Skeletal muscle satellite cell (primary cell): ENCODE measurements around the gene TENT5A.

ENCODE experiments used
- H3K27me3 ChIP-seq: 2 replicates; pipeline ENCODE4 v1.7.0; 2013; ENCODE audit warnings: low read length; ENCODE audit not compliant: control insufficient read depth, insufficient read depth
- H3K36me3 ChIP-seq: 2 replicates; pipeline ENCODE4 v1.7.0; 2013; ENCODE audit warnings: mild to moderate bottlenecking, control low read depth, low read length; ENCODE audit not compliant: insufficient read depth
- H3K4me1 ChIP-seq: 2 replicates; pipeline ENCODE4 v1.7.0; 2013; ENCODE audit warnings: low read length; ENCODE audit not compliant: control insufficient read depth, insufficient read depth
- H3K4me2 ChIP-seq: 2 replicates; pipeline ENCODE4 v1.7.0; 2013; ENCODE audit warnings: mild to moderate bottlenecking, low read length
- H3K4me3 ChIP-seq: 2 replicates; pipeline ENCODE4 v1.7.0; 2013; ENCODE audit warnings: low read length
- H3K9ac ChIP-seq: 2 replicates; pipeline ENCODE4 v1.7.0; 2013; ENCODE audit warnings: mild to moderate bottlenecking, low read depth, low read length, moderate library complexity
- H3K9me3 ChIP-seq: replicated peaks from 2 replicates; pipeline ENCODE4 v1.7.0; 2013; ENCODE audit warnings: mild to moderate bottlenecking, control low read depth, low read length

The TENT5A gene

GRCh38 chr6:81759782-81760181, 7.3 kb upstream of the TENT5A start:
- no peaks in the 10 kb centered on the region for H3K36me3 ChIP-seq
- H3K9me3 ChIP-seq, result no peaks in the 10 kb centered on the region
- H3K27me3 ChIP-seq, result no peaks in the 10 kb centered on the region
- H3K4me3 ChIP-seq, result no peak overlapping the region
- H3K4me2 ChIP-seq, result no peak overlapping the region
- peaks cover 23% of the 10 kb centered on the region for H3K4me1 ChIP-seq
- H3K9ac ChIP-seq, result no peak overlapping the region

GRCh38 chr6:81758221-81758620, 5.7 kb upstream of the TENT5A start:
- Histone ChIP-seq H3K27me3 (no peaks in the 10 kb centered on the region), H3K4me1 (peaks cover 27% of the 10 kb centered on the region), H3K4me3 (no peak overlapping the region), H3K9me3 (no peaks in the 10 kb centered on the region), H3K36me3 (no peaks in the 10 kb centered on the region), H3K4me2 (no peak overlapping the region), H3K9ac (no peak overlapping the region)

DNA sequence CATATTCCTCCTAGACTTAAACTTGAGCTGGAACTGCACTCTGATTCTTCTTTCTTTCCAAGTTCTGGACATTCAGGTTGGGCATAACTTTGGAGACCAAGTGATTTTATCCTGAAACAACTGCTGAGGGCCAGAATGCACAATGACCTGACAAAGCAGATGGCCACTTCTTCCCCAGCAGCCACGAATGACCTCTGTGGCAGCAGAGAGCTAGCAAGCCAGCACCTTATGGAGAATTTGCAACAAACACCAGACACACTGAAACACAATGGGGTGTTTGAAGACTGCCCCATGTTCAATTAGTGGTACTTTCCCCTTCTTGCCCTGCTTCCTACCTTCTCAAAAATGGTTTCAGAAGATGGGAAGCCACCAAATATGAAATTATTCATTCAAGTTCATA, 4.2 kb upstream of the TENT5A start:
- Histone ChIP-seq H3K4me2 (no peak overlapping the region), H3K27me3 (no peaks in the 10 kb centered on the region), H3K9ac (no peak overlapping the region), H3K4me3 (no peak overlapping the region), H3K4me1 (peaks cover 17% of the 10 kb centered on the region), H3K36me3 (no peaks in the 10 kb centered on the region), H3K9me3 (no peaks in the 10 kb centered on the region)

DNA sequence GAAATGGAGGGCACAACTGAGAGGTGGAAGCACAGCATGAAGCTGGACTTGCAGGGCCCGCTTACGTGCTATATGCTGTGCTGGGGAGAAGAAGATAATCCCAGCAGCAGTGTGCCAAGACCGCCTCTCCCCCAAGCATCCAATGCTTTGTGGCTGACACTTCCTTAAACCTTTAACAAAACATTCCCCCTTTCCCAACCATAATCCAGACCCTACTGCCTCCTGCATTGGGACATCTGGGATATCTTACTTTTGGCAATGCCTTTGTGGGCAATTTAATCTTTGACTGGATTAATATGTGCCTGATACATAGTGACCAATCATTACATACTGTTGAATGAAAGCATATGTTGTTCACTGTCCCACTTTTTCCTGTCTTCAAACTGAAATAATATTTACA, 3.1 kb upstream of the TENT5A start:
- Histone ChIP-seq H3K27me3 (no peaks in the 10 kb centered on the region), H3K4me2 (no peak overlapping the region), H3K9ac (no peak overlapping the region), H3K4me3 (no peak overlapping the region), H3K36me3 (no peaks in the 10 kb centered on the region), H3K4me1 (peaks cover 7% of the 10 kb centered on the region), H3K9me3 (no peaks in the 10 kb centered on the region)

GRCh38 chr6:81754906-81755305, 2.4 kb upstream of the TENT5A start:
- H3K4me3 ChIP-seq, result no peak overlapping the region

DNA sequence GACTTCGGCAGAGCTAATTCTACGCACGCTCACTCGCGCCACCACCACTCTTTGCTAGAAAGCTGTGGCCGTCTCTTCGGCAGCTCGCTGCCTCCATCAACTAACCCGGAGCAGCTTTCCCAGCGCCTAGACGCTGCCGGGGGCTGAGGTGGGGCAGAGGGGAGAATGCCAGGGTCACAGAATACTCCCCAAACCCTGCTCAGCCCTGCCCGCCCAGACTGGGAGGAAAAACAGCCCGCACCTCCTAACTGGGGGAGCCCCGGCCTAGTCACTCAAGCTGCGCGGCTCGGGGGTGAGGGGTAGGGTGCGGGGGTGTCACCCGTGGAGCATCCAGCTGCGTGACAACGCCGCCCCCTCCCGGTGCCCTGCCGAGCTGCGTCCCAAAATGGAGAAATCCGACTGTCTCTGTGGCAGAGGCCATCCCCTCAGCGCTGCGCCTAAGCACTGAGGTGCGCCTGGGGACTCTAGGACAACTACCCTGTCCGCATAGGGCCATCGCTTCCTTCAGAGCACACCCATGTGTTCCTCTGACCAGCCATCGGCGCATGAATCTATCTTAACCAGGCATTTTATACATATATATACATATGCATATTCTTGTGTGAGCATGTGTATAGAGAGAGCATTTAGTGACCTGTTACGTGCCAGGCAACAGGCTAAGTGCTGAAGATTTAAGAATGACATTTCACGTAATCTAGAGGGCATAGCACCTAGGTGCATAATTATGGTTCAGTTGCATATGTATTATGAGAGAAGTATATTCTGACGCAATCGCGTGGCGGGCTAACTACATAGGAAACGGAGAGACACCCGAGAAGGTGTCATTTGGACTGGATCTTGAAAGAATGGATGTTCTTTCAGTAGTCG, 1.5 kb upstream of the TENT5A start:
- H3K27me3 ChIP-seq, result no peaks in the 10 kb centered on the region
- peaks cover 9% of the 10 kb centered on the region for H3K36me3 ChIP-seq
- peak overlapping the region; percentile 88 for H3K4me2 ChIP-seq
- peak overlapping the region; percentile 93 for H3K9ac ChIP-seq
- H3K9me3 ChIP-seq, result no peaks in the 10 kb centered on the region
- H3K4me1 ChIP-seq, result peaks cover 16% of the 10 kb centered on the region
- H3K4me3 ChIP-seq, result peak overlapping the region; percentile 95

More at GRCh38 chr6:81754906-81755305, 2.4 kb upstream of the TENT5A start:
- H3K36me3 ChIP-seq, result peaks cover under 1% of the 10 kb centered on the region
- H3K4me2 ChIP-seq, result no peak overlapping the region
- H3K27me3 ChIP-seq, result no peaks in the 10 kb centered on the region
- peaks cover 8% of the 10 kb centered on the region for H3K4me1 ChIP-seq
- H3K9me3 ChIP-seq, result no peaks in the 10 kb centered on the region
- no peak overlapping the region for H3K9ac ChIP-seq

GRCh38 chr6:81752921-81753710, 635 bp upstream of the TENT5A start:
- Histone ChIP-seq H3K9ac (peak overlapping the region; percentile 93), H3K4me2 (peak overlapping the region; percentile 88), H3K4me1 (peaks cover 19% of the 10 kb centered on the region), H3K9me3 (no peaks in the 10 kb centered on the region), H3K27me3 (no peaks in the 10 kb centered on the region), H3K4me3 (peak overlapping the region; percentile 95), H3K36me3 (peaks cover 10% of the 10 kb centered on the region)

DNA sequence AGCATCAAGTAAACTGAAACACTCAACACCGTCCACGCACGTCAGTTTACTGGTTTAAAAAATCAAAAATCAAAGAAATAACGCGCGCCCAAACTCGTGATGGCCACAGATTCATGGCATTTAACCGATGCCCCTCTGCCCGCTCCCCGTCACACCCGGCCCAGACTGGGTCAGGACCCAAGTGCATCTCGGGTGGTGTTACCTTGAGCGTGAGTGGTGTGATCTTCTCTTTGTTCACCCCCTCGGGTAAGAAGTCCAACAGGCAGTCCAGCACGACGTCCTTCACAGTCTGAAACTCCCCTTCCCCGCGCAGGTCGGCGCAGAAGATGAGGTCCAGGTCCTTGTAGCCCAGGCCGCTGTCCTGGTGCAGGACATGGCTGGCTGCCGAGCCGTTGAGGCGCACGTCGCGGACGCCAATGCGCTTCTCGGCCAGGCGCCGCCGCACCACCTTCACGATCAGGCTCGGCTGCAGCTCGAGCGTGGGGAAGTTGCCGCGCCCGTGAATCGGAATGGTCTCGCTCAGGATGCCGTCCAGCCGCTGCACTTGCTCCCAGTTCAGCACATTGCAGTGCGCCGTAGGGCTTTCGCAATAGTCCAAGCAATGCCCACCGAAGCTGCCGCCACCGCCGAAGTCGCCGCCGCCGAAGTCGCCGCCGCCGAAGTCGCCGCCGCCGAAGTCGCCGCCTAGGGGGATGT, 945 bp downstream of the TENT5A start:
- peak overlapping the region; percentile 93 for H3K9ac ChIP-seq
- H3K4me3 ChIP-seq, result peak overlapping the region; percentile 95
- no peaks in the 10 kb centered on the region for H3K27me3 ChIP-seq
- no peaks in the 10 kb centered on the region for H3K9me3 ChIP-seq
- H3K36me3 ChIP-seq, result peaks cover 17% of the 10 kb centered on the region
- H3K4me2 ChIP-seq, result peak overlapping the region; percentile 88
- H3K4me1 ChIP-seq, result peaks cover 19% of the 10 kb centered on the region

GRCh38 chr6:81750681-81751387, 1.6 kb downstream of the TENT5A start:
- Histone ChIP-seq H3K4me1 (peaks cover 19% of the 10 kb centered on the region), H3K9ac (peak overlapping the region; percentile 93), H3K4me3 (peak overlapping the region; percentile 95), H3K36me3 (peaks cover 23% of the 10 kb centered on the region), H3K27me3 (no peaks in the 10 kb centered on the region), H3K9me3 (no peaks in the 10 kb centered on the region), H3K4me2 (peak overlapping the region; percentile 88)

DNA sequence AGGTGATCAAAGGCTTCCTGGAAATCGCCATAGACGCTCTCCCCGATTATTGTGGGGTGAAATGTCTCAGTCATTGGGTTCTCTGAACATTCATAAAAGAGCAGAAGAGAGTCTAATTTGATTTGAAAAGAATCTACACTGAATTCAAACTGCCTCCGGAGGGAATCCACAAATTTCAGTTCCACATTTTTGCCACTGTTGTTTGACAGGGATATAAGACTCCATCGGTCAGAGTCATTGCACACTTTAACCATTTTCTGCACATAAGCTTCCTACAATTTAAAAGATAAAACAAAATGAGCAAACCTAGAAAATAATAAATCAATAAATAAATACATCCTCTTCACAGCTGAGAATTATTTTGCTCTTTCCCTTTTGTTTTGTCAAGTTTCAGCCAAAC, 2.3 kb downstream of the TENT5A start:
- Histone ChIP-seq H3K4me3 (peak overlapping the region; percentile 95), H3K4me1 (peaks cover 19% of the 10 kb centered on the region), H3K9ac (peak overlapping the region; percentile 93), H3K36me3 (peaks cover 28% of the 10 kb centered on the region), H3K27me3 (no peaks in the 10 kb centered on the region), H3K4me2 (peak overlapping the region; percentile 88), H3K9me3 (no peaks in the 10 kb centered on the region)

- Histone ChIP-seq H3K36me3 (peaks cover 28% of the 10 kb centered on the region), H3K9ac (peak overlapping the region; percentile 93), H3K9me3 (no peaks in the 10 kb centered on the region), H3K4me1 (peaks cover 19% of the 10 kb centered on the region), H3K4me2 (peak overlapping the region; percentile 88), H3K27me3 (no peaks in the 10 kb centered on the region), H3K4me3 (peak overlapping the region; percentile 95)
Measured at GRCh38 chr6:81749707-81750106, 2.8 kb downstream of the TENT5A start.
